GM12878 (cell line): Measurements from ENCODE around the gene KRTCAP3. TPM values are rescaled to one million over a fixed set of nuclear protein-coding genes. Genes with fewer than 3 reads are reported as not detected.

Source experiments
- ATAC-seq: fragments of 200-7000 bp; cut with Tn5 transposase; 3 replicates; pipeline ENCODE4 v1.9.1; 2020; ENCODE audit warnings: mild to moderate bottlenecking, moderate library complexity
- BruUV-seq: library from RNA; stranded (reverse); fragments of 400-500 nt; replicated peaks from 2 replicates; lab custom pipeline; 2021; lab: Mats Ljungman, UMichigan
- CTCF ChIA-PET: fragments of 300-600 bp; sonication (Branson Sonifier 250); formaldehyde crosslinking; extraction: SDS; loops from one replicate; lab custom pipeline; 2021; ENCODE audit warnings: inconsistent platforms; lab: Yijun Ruan, JAX
- POLR2A ChIA-PET: fragments of 350-600 bp; formaldehyde crosslinking; extraction: SDS; loops from one replicate; lab custom pipeline; 2021; ENCODE audit warnings: inconsistent platforms; lab: Charles Lee
- RAD21 ChIA-PET: fragments of 300-600 bp; sonication (Branson Sonifier 250); formaldehyde crosslinking; loops from one replicate; lab custom pipeline; 2023; ENCODE audit warnings: antibody characterized with exemption; ENCODE audit not compliant: unreplicated experiment; lab: Charles Lee
- SMC1A ChIA-PET: fragments of 300-600 bp; sonication (Branson Sonifier 250); formaldehyde crosslinking; loops from one replicate; lab custom pipeline; 2023; ENCODE audit not compliant: unreplicated experiment, uncharacterized antibody; lab: Charles Lee
- DNase-seq: peaks from one replicate; pipeline ENCODE4 v3.0.0-alpha.2; 2011; ENCODE audit warnings: low read depth, low spot score
- FAIRE-seq: peaks from 3 replicates; lab custom pipeline; 2011; peaks lifted over from hg19 to GRCh38; lab: Jason Lieb, UNC
- H2AFZ ChIP-seq: 2 replicates; pipeline ENCODE4 v1.6.0; 2011; ENCODE audit warnings: low read depth, low read length, control low read depth; ENCODE audit not compliant: control insufficient read depth
- H3K27ac ChIP-seq: 2 replicates; pipeline ENCODE4 v1.5.1; 2011; ENCODE audit warnings: control low read depth; ENCODE audit not compliant: control insufficient read depth, insufficient read depth
- H3K27me3 ChIP-seq, 2 experiments: replicated peaks in 1 of 2; 2 replicates each; pipeline versions ENCODE4 v1.6.0 to v1.6.1; 2011; ENCODE audit warnings: low read length in 1 of 2; ENCODE audit not compliant: control insufficient read depth in 2 of 2, insufficient read depth in 2 of 2
- H3K36me3 ChIP-seq, 2 experiments: 2 replicates each; pipeline ENCODE4 v1.5.1; 2011; ENCODE audit warnings: low read length in 1 of 2; ENCODE audit not compliant: control insufficient read depth in 2 of 2, insufficient read depth in 2 of 2
- H3K4me1 ChIP-seq: 2 replicates; pipeline ENCODE4 v1.6.1; 2011; ENCODE audit warnings: mild to moderate bottlenecking, low read length, moderate library complexity, mixed read lengths; ENCODE audit not compliant: control insufficient read depth, insufficient read depth
- H3K4me2 ChIP-seq: 2 replicates; pipeline ENCODE4 v1.6.0; 2011; ENCODE audit warnings: control low read depth; ENCODE audit not compliant: control insufficient read depth, insufficient read depth
- H3K4me3 ChIP-seq: fragments of 200-600 bp; sonication (generic); 2 replicates; pipeline ENCODE4 v1.5.1; 2016
- H3K79me2 ChIP-seq: 2 replicates; pipeline ENCODE4 v1.6.0; 2011; ENCODE audit warnings: low read length; ENCODE audit not compliant: control insufficient read depth, insufficient read depth
- H3K9ac ChIP-seq: 2 replicates; pipeline ENCODE4 v1.8.0; 2011; ENCODE audit warnings: low read length, control low read depth, mixed read lengths; ENCODE audit not compliant: control insufficient read depth, insufficient read depth
- H3K9me3 ChIP-seq: replicated peaks from 3 replicates; pipeline ENCODE4 v1.5.1; 2011; ENCODE audit warnings: mild to moderate bottlenecking, low read length; ENCODE audit not compliant: control insufficient read depth, insufficient read depth
- H4K20me1 ChIP-seq: 2 replicates; pipeline ENCODE4 v1.6.0; 2011; ENCODE audit not compliant: control insufficient read depth, insufficient read depth
- CBX3 ChIP-seq: fragments of 200-600 bp; sonication (generic); IDR thresholded peaks from 2 replicates; pipeline ENCODE4 v1.6.1; 2016; ENCODE audit warnings: low read depth, borderline replicate concordance
- DPF2 ChIP-seq: fragments of 450-650 bp; IDR thresholded peaks from 2 replicates; pipeline ENCODE4 v1.6.1; 2017; ENCODE audit warnings: mild to moderate bottlenecking
- EP300 ChIP-seq, 2 experiments: fragments of 150-350 bp in 1 of 2; IDR thresholded peaks; 2 replicates each; pipeline ENCODE4 v1.6.1; 2011 to 2012; ENCODE audit warnings: low read depth in 2 of 2, low read length in 2 of 2, borderline replicate concordance in 1 of 2, improper control_type of control experiment in 1 of 2, inconsistent platforms in 1 of 2; ENCODE audit not compliant: control insufficient read depth in 1 of 2
- HDAC2 ChIP-seq: fragments of 200-600 bp; sonication (generic); IDR thresholded peaks from 2 replicates; pipeline ENCODE4 v1.6.1; 2017
- JUND ChIP-seq: IDR thresholded peaks from 2 replicates; pipeline ENCODE4 v1.6.1; 2012; ENCODE audit warnings: low read depth, mild to moderate bottlenecking, low read length, improper control_type of control experiment, moderate library complexity
- NBN ChIP-seq: fragments of 450-650 bp; IDR thresholded peaks from 2 replicates; pipeline ENCODE4 v1.6.1; 2016
- NFYB ChIP-seq: IDR thresholded peaks from 2 replicates; pipeline ENCODE4 v1.6.1; 2011; ENCODE audit warnings: low read depth, mild to moderate bottlenecking, low read length, improper control_type of control experiment, moderate library complexity; ENCODE audit not compliant: insufficient read depth
- RAD21 ChIP-seq: IDR thresholded peaks from 2 replicates; pipeline ENCODE4 v1.6.1; 2011; ENCODE audit warnings: mild to moderate bottlenecking, low read depth, low read length, moderate library complexity; ENCODE audit not compliant: insufficient read depth
- REST ChIP-seq: IDR thresholded peaks from 2 replicates; pipeline ENCODE4 v1.6.1; 2012; ENCODE audit warnings: mild to moderate bottlenecking, low read depth, low read length
- SKIL ChIP-seq: fragments of 450-650 bp; IDR thresholded peaks from 2 replicates; pipeline ENCODE4 v1.6.1; 2017; ENCODE audit warnings: mild to moderate bottlenecking, low read depth, inconsistent platforms; ENCODE audit not compliant: poor library complexity, severe bottlenecking
- SMAD5 ChIP-seq: IDR thresholded peaks from 2 replicates; pipeline ENCODE4 v1.6.1; 2016; ENCODE audit warnings: antibody characterized with exemption, low read depth
- TBL1XR1 ChIP-seq: IDR thresholded peaks from 2 replicates; pipeline ENCODE4 v1.6.1; 2012; ENCODE audit warnings: low read depth, low read length, improper control_type of control experiment
- USF1 ChIP-seq: IDR thresholded peaks from 2 replicates; pipeline ENCODE4 v1.6.1; 2011; ENCODE audit warnings: borderline replicate concordance, low read depth, mild to moderate bottlenecking, moderate library complexity, mixed read lengths, low read length; ENCODE audit not compliant: insufficient read depth; ENCODE audit errors: extremely low read length
- YY1 ChIP-seq: IDR thresholded peaks from 2 replicates; pipeline ENCODE4 v1.6.1; 2011; ENCODE audit warnings: low read depth, mild to moderate bottlenecking, low read length
- ZBTB11 ChIP-seq: fragments of 450-650 bp; formaldehyde crosslinking; IDR thresholded peaks from 2 replicates; pipeline ENCODE4 v1.5.0; 2022; ENCODE audit warnings: mild to moderate bottlenecking, missing genetic modification characterization
- WGBS: methylation state at CpG from one replicate; pipeline ENCODE4 v1.1.6; 2016; ENCODE audit warnings: low lambda C conversion rate; ENCODE audit not compliant: insufficient replicate concordance, insufficient coverage; ENCODE audit errors: missing lambda C conversion rate; 5-methylcytosine and 5-hydroxymethylcytosine counted together
- in situ Hi-C: fragments of 300-500 bp; cut with MboI; formaldehyde crosslinking; loops from 9 replicates; pipeline ENCODE4 v1.14.3; 2018; ENCODE audit warnings: mixed read lengths
- intact Hi-C: fragments of 100-400 bp; cut with micrococcal nuclease; formaldehyde crosslinking; loops from one replicate; pipeline ENCODE4 v1.14.2; 2022; ENCODE audit not compliant: unreplicated experiment
- polyA plus RNA-seq, 11 experiments: library from polyadenylated mRNA; depleted of rRNA in 4 of 11; unstranded in 6 of 11; stranded (reverse) in 5 of 11; fragments of >200 nt; fragmentation: Nextera tagmentation in 4 of 11; fragmentation: Illumina TruSeq in 1 of 11; extraction: Ambion mirVana in 4 of 11; extraction: Trizol in 1 of 11; gene quantifications; 1 replicate in 1 of 11; 2 replicates in 10 of 11; pipeline versions ENCODE4 v1.2.1 to v1.2.3, GENCODE V29; 2011 to 2016; ENCODE audit warnings: inconsistent platforms in 2 of 11, missing spikeins in 2 of 11, low read depth in 1 of 11
- total RNA-seq, 4 experiments: library from RNA; depleted of rRNA in 3 of 4; stranded (reverse); fragments of >200 nt in 3 of 4; fragmentation: Illumina TruSeq in 1 of 4; extraction: Trizol in 1 of 4; gene quantifications; 2 replicates each; pipeline versions ENCODE4 v1.2.1 to v1.2.3, GENCODE V29; 2013 to 2021

Gene KRTCAP3
- total and polyA plus RNA-seq, 10 of the 15 experiments (the other 5 are each of a cell fraction or from before 2014, with no cell fraction given) = 0.26 to 2.2 (median 0.82) TPM; not detected in 1

GRCh38 chr2:27393225-27393624 lies 49.0 kb upstream of the KRTCAP3 start:
- no peak overlapping the region for H3K4me3 ChIP-seq
- no peaks in the 10 kb centered on the region for H3K27me3 ChIP-seq
- FAIRE-seq (no peak), ATAC-seq (no peak), DNase-seq (no peak)
- POLR2A ChIA-PET = no interaction called here
- no peak overlapping the region for H3K4me2 ChIP-seq
- no peaks in the 10 kb centered on the region for H4K20me1 ChIP-seq
- in situ Hi-C loops (no loop called here), intact Hi-C loops (no loop called here)
- RAD21 ChIA-PET = no interaction called here
- H3K9me3 ChIP-seq = no peaks in the 10 kb centered on the region
- no peaks in the 10 kb centered on the region for H3K4me1 ChIP-seq
- no peak overlapping the region for H3K9ac ChIP-seq
- no TSS peak for BruUV-seq
- H2AFZ ChIP-seq = no peak overlapping the region
- WGBS = 98% methylated on average over 29 of the region's 33 CpGs
- SMC1A ChIA-PET = no interaction called here
- H3K27ac ChIP-seq = no peak overlapping the region
- H3K79me2 ChIP-seq = peaks cover 44% of the 10 kb centered on the region
- H3K36me3 ChIP-seq = peaks cover 2 to 7% of the 10 kb centered on the region in 2 experiments
- CTCF ChIA-PET = no interaction called here
- TF ChIP-seq CBX3 (no peak), SMAD5 (no peak), DPF2 (no peak), USF1 (no peak), RAD21 (no peak), SKIL (no peak), REST (no peak), NFYB (no peak), YY1 (no peak), ZBTB11 (CRISPR knock-in tag) (no peak), EP300 (IDR thresholded peaks at IDR 0.05; ENCODE audit: borderline replicate concordance in 1 of 2, control insufficient read depth in 1 of 2, low read depth in 2 of 2, low read length in 2 of 2) (no peak), HDAC2 (no peak), JUND (no peak), TBL1XR1 (no peak), NBN (no peak)
